Activated naive CD4-positive, alpha-beta T cell treated with anti-CD3 and anti-CD28 coated beads, Interleukin-2, amount 10 ng/mL, durations not matched to agents 7 days and 5 days (primary cell): Measurements from ENCODE around the gene WWOX.
"Not testable (repeated sequence)": the region's sequence is repeated elsewhere in the genome, so short reads cannot be mapped to it uniquely, and the experiment has no call there.

Source experiments
- CTCF ChIA-PET: fragments of 350-600 bp; sonication (Branson Sonifier 250); formaldehyde crosslinking; loops from one replicate; lab custom pipeline; 2021; ENCODE audit warnings: antibody characterized with exemption; lab: Charles Lee
- DNase-seq: peaks from one replicate; pipeline ENCODE4 v3.0.0-alpha.2; 2020
- H3K27ac Mint-ChIP-seq: one replicate; pipeline ENCODE4 v1.8.0; 2021; ENCODE audit warnings: mild to moderate bottlenecking, moderate library complexity, mixed read lengths
- H3K27me3 Mint-ChIP-seq: one replicate; pipeline ENCODE4 v1.8.0; 2021; ENCODE audit warnings: mild to moderate bottlenecking, mixed read lengths
- H3K36me3 Mint-ChIP-seq: one replicate; pipeline ENCODE4 v1.8.0; 2021; ENCODE audit warnings: mixed read lengths
- H3K4me1 Mint-ChIP-seq: one replicate; pipeline ENCODE4 v1.8.0; 2021; ENCODE audit warnings: mixed read lengths
- H3K4me3 Mint-ChIP-seq: one replicate; pipeline ENCODE4 v1.8.0; 2021; ENCODE audit warnings: mild to moderate bottlenecking, moderate library complexity, mixed read lengths
- H3K9me3 Mint-ChIP-seq: one replicate; pipeline ENCODE4 v1.8.0; 2021; ENCODE audit warnings: mixed read lengths

The WWOX gene

GRCh38 chr16:78679546-78679945 lies 580.1 kb downstream of the WWOX start:
- H3K27me3 Mint-ChIP-seq: no peaks in the 10 kb centered on the region
- H3K4me3 Mint-ChIP-seq: no peak overlapping the region
- DNase-seq: no peak
- peaks cover 2% of the 10 kb centered on the region for H3K4me1 Mint-ChIP-seq
- H3K36me3 Mint-ChIP-seq: no peaks in the 10 kb centered on the region
- H3K27ac Mint-ChIP-seq: no peak overlapping the region
- H3K9me3 Mint-ChIP-seq: no peaks in the 10 kb centered on the region
- CTCF ChIA-PET: no interaction called here

- Mint-ChIP-seq H3K9me3 (no peaks in the 10 kb centered on the region), H3K27me3 (no peaks in the 10 kb centered on the region), H3K27ac (no peak overlapping the region), H3K4me3 (no peak overlapping the region), H3K4me1 (peaks cover 2% of the 10 kb centered on the region), H3K36me3 (no peaks in the 10 kb centered on the region)
- DNase-seq: no peak
- CTCF ChIA-PET: no interaction called here
These were observed 582.3 kb downstream of the WWOX start for GRCh38 chr16:78681743-78682142.

- H3K27me3 Mint-ChIP-seq: no peaks in the 10 kb centered on the region
- no peaks in the 10 kb centered on the region for H3K4me1 Mint-ChIP-seq
- H3K36me3 Mint-ChIP-seq: no peaks in the 10 kb centered on the region
- no peak overlapping the region for H3K4me3 Mint-ChIP-seq
- no peak for DNase-seq
- H3K27ac Mint-ChIP-seq: no peak overlapping the region
- CTCF ChIA-PET: no interaction called here
- H3K9me3 Mint-ChIP-seq: no peaks in the 10 kb centered on the region
These were observed 584.7 kb downstream of the WWOX start for GRCh38 chr16:78684030-78684611.

- no peak overlapping the region for H3K27ac Mint-ChIP-seq
- no peaks in the 10 kb centered on the region for H3K9me3 Mint-ChIP-seq
- DNase-seq: no peak
- CTCF ChIA-PET: interaction anchor here (0.5 kb wide), 1 partner anchor 11 kb away, joined by 3 read pairs; no protein-coding TSS in a partner anchor
- H3K27me3 Mint-ChIP-seq: no peaks in the 10 kb centered on the region
- no peaks in the 10 kb centered on the region for H3K36me3 Mint-ChIP-seq
- H3K4me1 Mint-ChIP-seq: no peaks in the 10 kb centered on the region
- H3K4me3 Mint-ChIP-seq: no peak overlapping the region
These were observed 585.4 kb downstream of the WWOX start for GRCh38 chr16:78684655-78685375.

GRCh38 chr16:78686601-78687000 lies 587.1 kb downstream of the WWOX start:
- Mint-ChIP-seq H3K4me1 (no peaks in the 10 kb centered on the region), H3K27me3 (no peaks in the 10 kb centered on the region), H3K4me3 (no peak overlapping the region), H3K36me3 (no peaks in the 10 kb centered on the region), H3K9me3 (no peaks in the 10 kb centered on the region), H3K27ac (no peak overlapping the region)
- DNase-seq: no peak
- CTCF ChIA-PET: no interaction called here

- H3K4me1 Mint-ChIP-seq: no peaks in the 10 kb centered on the region
- CTCF ChIA-PET: no interaction called here
- H3K27ac Mint-ChIP-seq: no peak overlapping the region
- H3K4me3 Mint-ChIP-seq: no peak overlapping the region
- no peak for DNase-seq
- no peaks in the 10 kb centered on the region for H3K9me3 Mint-ChIP-seq
- no peaks in the 10 kb centered on the region for H3K36me3 Mint-ChIP-seq
- H3K27me3 Mint-ChIP-seq: no peaks in the 10 kb centered on the region
These were observed 589.6 kb downstream of the WWOX start for GRCh38 chr16:78689028-78689427.

- CTCF ChIA-PET: no interaction called here
- H3K27me3 Mint-ChIP-seq: no peaks in the 10 kb centered on the region
- no peaks in the 10 kb centered on the region for H3K9me3 Mint-ChIP-seq
- no peaks in the 10 kb centered on the region for H3K36me3 Mint-ChIP-seq
- DNase-seq: no peak
- H3K27ac Mint-ChIP-seq: no peak overlapping the region
- no peak overlapping the region for H3K4me3 Mint-ChIP-seq
- no peaks in the 10 kb centered on the region for H3K4me1 Mint-ChIP-seq
These were observed 590.1 kb downstream of the WWOX start for GRCh38 chr16:78689536-78689935.

- no peaks in the 10 kb centered on the region for H3K36me3 Mint-ChIP-seq
- H3K27ac Mint-ChIP-seq: no peak overlapping the region
- H3K4me1 Mint-ChIP-seq: no peaks in the 10 kb centered on the region
- no peak for DNase-seq
- CTCF ChIA-PET: no interaction called here
- no peak overlapping the region for H3K4me3 Mint-ChIP-seq
- no peaks in the 10 kb centered on the region for H3K27me3 Mint-ChIP-seq
- no peaks in the 10 kb centered on the region for H3K9me3 Mint-ChIP-seq
These were observed 591.1 kb downstream of the WWOX start for GRCh38 chr16:78690510-78690909.

- H3K4me3 Mint-ChIP-seq, H3K36me3 Mint-ChIP-seq, DNase-seq, H3K9me3 Mint-ChIP-seq, H3K27ac Mint-ChIP-seq, H3K4me1 Mint-ChIP-seq, H3K27me3 Mint-ChIP-seq, CTCF ChIA-PET: not testable (repeated sequence)
These were observed 592.3 kb downstream of the WWOX start for GRCh38 chr16:78691746-78692145.

GRCh38 chr16:78693496-78693895 lies 594.0 kb downstream of the WWOX start:
- H3K4me1 Mint-ChIP-seq: no peaks in the 10 kb centered on the region
- no peak overlapping the region for H3K27ac Mint-ChIP-seq
- H3K9me3 Mint-ChIP-seq: no peaks in the 10 kb centered on the region
- DNase-seq: no peak
- H3K36me3 Mint-ChIP-seq: no peaks in the 10 kb centered on the region
- H3K27me3 Mint-ChIP-seq: no peaks in the 10 kb centered on the region
- no peak overlapping the region for H3K4me3 Mint-ChIP-seq
- CTCF ChIA-PET: no interaction called here

GRCh38 chr16:78694414-78694813 lies 595.0 kb downstream of the WWOX start:
- Mint-ChIP-seq H3K4me3 (no peak overlapping the region), H3K27me3 (no peaks in the 10 kb centered on the region), H3K9me3 (no peaks in the 10 kb centered on the region), H3K27ac (no peak overlapping the region), H3K4me1 (no peaks in the 10 kb centered on the region), H3K36me3 (no peaks in the 10 kb centered on the region)
- no peak for DNase-seq
- CTCF ChIA-PET: no interaction called here

- no peak overlapping the region for H3K27ac Mint-ChIP-seq
- H3K27me3 Mint-ChIP-seq: no peaks in the 10 kb centered on the region
- no peaks in the 10 kb centered on the region for H3K4me1 Mint-ChIP-seq
- H3K9me3 Mint-ChIP-seq: no peaks in the 10 kb centered on the region
- DNase-seq: no peak
- no peak overlapping the region for H3K4me3 Mint-ChIP-seq
- CTCF ChIA-PET: no interaction called here
- no peaks in the 10 kb centered on the region for H3K36me3 Mint-ChIP-seq
These were observed 595.9 kb downstream of the WWOX start for GRCh38 chr16:78695391-78695790.

- CTCF ChIA-PET: no interaction called here
- H3K27ac Mint-ChIP-seq: no peak overlapping the region
- no peaks in the 10 kb centered on the region for H3K4me1 Mint-ChIP-seq
- H3K27me3 Mint-ChIP-seq: no peaks in the 10 kb centered on the region
- DNase-seq: no peak
- H3K4me3 Mint-ChIP-seq: no peak overlapping the region
- H3K36me3 Mint-ChIP-seq: no peaks in the 10 kb centered on the region
- no peaks in the 10 kb centered on the region for H3K9me3 Mint-ChIP-seq
These were observed 597.3 kb downstream of the WWOX start for GRCh38 chr16:78696797-78697196.

- Mint-ChIP-seq H3K4me3 (no peak overlapping the region), H3K27me3 (no peaks in the 10 kb centered on the region), H3K4me1 (no peaks in the 10 kb centered on the region), H3K9me3 (no peaks in the 10 kb centered on the region), H3K36me3 (no peaks in the 10 kb centered on the region), H3K27ac (no peak overlapping the region)
- CTCF ChIA-PET: no interaction called here
- DNase-seq: no peak
These were observed 598.0 kb downstream of the WWOX start for GRCh38 chr16:78697426-78697825.

- Mint-ChIP-seq H3K4me1 (peaks cover 8% of the 10 kb centered on the region), H3K27ac (no peak overlapping the region), H3K27me3 (no peaks in the 10 kb centered on the region), H3K4me3 (no peak overlapping the region), H3K36me3 (no peaks in the 10 kb centered on the region), H3K9me3 (peaks cover 2% of the 10 kb centered on the region)
- DNase-seq: no peak
- CTCF ChIA-PET: no interaction called here
These were observed 604.5 kb downstream of the WWOX start for GRCh38 chr16:78703936-78704335.
